GM15510 (cell line): ENCODE results near the gene TSHZ2.

Experiments used
- POLR2A ChIP-seq: IDR thresholded peaks from 3 replicates; pipeline ENCODE4 v1.6.1; 2011; ENCODE audit warnings: borderline replicate concordance; ENCODE audit not compliant: insufficient read length; ENCODE audit errors: extremely low read depth

Gene TSHZ2

DNA sequence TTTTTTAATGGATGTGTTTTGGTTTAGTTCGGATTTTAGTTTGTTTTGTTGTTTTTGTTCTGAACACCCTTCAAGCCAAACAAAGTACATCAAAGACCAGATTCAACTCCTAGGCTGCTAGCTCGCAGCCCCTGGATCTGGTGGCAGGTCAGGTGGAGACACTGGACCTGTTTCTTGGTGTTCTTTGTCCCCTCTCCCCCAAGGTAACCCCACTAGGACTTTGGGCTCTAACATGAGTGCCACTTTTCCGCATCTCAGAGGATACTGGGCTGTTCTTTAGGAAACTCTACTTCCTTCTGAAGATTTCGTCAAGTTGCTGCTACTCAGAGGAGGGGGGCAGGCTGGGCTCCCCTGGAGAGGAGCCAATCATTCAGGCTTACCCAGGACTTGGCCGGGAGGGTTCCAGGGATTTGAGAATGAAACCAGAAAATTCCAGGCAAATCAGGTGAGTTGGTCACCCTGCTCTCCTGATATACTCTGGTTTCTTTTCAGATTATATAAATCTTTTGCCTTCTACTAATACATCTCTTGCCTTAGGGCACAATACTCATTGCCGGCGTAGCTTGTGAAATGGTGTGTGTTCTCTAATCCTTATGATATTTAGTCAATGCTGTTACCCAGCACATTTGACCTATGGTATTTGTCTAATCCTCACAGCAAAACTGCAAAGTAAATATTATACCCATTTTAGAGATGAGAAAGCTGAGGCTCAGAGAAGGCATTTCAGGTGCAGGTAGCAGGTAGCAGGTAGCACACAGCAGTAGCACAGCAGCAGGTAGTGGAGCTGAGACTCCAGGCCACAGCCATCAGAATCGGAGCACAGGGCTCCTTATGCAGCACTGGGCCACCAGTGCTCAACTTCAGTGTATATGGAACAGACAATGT lies 291.6 kb downstream of the TSHZ2 start:
- no peak for TF ChIP-seq POLR2A

DNA sequence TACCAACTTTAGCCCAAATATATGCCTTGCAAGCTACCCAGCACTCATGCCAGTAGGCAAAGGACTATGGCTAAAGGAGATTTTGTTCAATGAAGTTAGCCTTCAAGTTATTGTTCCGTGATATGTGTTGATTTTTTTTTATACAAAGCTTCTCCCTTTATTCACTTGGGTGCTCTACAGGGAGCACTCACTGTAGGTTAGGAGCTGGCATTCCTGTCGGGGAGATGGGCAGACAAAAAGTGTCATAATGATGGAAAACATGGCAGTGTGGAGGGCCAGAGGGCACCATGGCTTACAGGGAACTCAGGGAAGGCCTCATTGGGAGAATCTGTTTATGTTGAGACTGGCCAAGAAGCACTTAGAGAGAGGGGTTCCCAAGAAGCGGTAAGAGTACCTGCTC lies 292.4 kb downstream of the TSHZ2 start:
- TF ChIP-seq POLR2A, result no peak

DNA sequence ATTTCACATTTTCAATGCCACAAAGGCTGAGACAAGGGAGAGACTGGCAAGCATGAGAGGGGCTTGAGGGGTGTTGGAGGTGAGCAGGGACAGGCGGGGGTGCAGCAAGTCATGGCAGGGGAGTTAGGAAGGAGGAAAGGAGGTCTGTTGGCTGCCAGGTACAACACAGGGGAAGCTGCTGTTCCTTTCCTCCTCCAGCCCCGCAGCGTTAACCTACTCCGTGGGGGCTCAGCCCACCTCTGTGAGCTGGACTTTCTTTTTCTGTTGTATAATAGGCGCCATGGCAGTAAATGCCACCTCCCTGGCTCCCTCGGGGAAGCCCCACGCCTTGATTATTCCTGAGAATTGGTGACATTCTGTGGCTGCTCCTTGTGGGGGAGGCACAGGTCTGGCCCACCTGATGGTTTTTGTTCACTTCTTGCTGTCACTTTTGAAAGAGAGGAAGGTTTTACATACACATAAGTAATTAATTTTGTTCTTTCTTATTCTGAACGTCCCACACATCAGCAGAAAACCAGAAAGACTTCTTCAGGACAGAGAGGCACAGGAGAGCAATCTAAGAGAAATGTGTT lies 293.2 kb downstream of the TSHZ2 start:
- TF ChIP-seq POLR2A, result no peak

DNA sequence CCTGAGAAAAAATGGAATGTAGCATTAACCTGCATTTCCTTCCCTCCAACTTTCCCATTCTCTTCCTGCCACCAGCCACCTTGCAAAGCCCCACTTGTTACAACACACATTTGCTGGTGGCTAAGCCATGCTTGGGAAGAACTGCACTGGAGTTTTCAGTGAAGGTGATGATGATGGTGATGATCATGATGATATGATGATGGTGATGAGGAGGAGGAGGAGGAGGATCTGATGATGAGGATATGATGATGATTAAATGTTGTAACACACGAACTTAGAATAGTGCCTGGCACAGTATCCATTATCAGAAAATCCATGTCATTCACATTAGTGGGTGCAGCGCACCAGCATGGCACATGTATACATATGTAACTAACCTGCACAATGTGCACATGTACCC lies 297.2 kb downstream of the TSHZ2 start:
- TF ChIP-seq POLR2A, result no peak

DNA sequence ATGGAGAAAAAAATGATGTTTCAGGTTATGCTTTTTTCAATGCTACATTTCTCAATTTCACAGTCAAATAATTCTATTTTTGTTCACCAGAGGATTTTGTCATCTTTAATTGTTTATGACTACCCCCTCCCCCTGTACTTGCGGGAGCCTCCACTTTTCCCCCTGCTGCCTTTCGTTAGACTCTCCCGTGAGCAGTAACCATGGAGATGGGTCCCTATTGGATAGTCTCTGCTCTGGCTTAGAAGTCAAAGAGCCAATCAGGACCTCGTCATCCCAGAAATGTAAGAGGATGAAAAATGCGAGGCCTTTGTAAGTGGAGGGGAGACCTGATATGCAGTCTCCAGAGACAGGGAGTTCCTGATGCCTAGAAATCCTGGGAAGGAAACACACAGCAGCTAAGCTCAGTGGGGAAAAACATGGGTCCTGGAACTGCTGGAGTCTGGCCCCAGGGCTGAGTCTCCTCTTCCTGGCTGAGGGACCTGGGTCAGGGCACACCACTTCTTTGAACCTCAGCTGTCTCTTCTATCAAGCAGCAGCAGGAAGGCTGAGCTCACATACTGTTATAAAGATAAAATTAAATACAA lies 298.7 kb downstream of the TSHZ2 start:
- no peak for TF ChIP-seq POLR2A

DNA sequence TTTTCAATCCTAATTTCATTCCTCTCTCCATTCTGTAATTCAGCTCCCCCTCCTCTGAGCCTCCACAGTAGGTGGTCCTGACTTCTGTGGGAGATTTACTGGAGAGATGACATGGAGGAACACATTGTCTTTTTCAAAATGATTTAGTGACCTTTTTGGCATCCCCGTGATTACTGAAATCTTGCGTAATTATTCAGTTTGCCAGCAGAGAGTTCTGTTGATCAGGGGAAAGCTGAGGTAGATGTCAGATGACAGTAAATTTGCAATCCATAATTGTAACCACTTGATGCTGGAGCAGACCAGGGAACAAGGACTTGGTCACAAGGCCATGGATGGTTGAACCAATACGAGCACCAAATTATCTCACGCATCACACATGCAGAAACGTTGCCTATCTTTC lies 302.2 kb downstream of the TSHZ2 start:
- no peak for TF ChIP-seq POLR2A

DNA sequence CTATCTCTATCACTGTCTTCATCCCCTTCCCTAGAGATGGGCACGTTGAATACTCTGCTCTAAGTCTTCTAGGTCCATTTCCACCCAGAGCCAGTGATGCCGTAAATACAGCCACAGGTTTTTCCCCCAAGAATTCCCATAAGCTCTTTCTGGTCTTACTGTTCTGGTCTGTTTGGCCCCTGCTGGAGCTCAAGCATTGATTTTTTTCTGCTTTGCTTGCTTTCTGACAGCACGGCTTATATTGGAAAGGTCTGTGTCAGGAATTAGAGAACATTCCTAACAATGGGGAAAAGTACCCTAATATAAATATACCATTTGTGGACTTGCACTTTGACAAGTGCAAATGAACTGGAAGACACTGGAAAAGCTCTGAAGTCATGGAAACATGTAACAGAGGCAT lies 302.6 kb downstream of the TSHZ2 start:
- TF ChIP-seq POLR2A, result no peak

DNA sequence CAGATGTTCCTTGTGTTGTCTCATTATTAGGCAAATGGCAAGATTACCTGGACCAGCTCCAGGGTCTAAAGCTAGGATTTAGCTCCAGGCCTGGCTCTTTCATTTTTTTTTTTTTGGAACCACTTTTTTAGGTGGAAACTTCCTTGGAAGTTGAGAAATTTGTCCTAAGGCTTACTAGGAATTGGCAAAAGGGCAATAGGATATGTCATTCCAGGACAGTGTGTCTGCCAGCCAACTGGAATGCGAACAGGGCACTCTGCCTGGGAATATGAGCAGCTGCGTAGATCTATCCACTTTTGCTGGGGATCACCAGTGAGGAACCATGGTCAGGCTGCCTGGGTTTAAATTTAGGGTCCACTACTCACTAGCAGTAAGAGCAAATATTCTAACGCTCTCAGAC lies 304.0 kb downstream of the TSHZ2 start:
- TF ChIP-seq POLR2A, result no peak

DNA sequence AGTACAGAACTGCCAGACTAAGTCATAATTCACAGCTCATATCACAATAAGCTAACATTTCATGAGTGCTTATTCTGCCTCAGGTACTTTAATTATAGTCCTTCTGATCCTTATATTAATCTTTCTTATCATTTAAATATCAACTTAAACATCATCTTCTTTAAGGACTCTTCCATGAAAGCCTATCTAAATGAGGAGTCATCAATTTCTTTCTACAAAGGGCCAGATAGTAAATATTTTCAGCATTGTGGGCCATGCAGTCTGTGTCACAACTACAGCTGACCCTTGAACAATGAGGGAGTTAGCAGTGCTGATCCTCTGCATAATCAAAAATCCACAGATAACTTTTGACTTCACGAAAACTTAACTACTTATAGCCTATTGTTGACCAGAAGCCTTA lies 306.4 kb downstream of the TSHZ2 start:
- no peak for TF ChIP-seq POLR2A

DNA sequence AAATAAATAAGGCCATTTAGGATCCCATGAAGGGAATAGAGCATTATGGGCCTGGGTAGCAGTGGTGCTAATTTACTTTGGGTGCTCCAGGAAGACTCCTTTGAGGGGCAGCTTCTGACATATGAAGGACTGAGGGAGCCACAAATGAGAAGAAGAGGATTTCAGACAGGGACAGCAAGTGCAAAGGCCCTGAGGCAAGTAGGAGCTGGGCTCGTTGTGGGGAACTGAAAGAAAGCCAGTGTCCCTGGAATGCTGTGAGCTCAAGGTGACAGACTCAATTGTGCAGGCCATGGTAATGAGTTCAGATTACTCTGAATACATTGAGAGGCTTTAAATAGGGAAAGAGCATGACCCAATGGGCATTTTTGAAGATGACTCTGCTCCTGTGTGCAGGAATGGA lies 307.6 kb downstream of the TSHZ2 start:
- no peak for TF ChIP-seq POLR2A

DNA sequence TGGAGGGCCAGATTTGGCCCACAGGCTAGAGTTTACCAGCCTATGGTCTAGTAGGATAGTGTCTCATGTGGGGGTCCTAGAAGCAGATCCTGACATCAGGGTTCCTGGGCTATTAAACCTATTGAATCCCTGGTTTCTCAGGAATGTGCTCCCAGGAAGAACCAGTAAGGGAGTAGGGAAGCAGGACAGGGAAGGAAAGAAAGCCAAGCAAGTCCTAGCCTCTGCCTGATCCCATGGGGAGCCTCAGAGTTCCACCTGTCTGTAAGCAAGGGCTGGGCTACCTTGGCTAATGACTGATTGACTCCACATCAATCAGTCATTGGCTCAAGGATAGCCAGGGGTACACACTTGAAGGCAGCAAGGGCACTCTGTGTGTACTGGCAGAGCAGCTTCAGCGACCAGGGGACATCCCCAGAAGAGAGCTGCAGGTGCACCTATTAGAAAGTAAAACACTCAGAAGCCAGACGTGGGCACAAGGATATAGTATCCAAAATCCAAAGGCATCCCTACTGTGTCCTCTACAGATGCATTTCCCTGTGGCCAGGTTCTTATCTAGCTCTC lies 309.5 kb downstream of the TSHZ2 start:
- no peak for TF ChIP-seq POLR2A

DNA sequence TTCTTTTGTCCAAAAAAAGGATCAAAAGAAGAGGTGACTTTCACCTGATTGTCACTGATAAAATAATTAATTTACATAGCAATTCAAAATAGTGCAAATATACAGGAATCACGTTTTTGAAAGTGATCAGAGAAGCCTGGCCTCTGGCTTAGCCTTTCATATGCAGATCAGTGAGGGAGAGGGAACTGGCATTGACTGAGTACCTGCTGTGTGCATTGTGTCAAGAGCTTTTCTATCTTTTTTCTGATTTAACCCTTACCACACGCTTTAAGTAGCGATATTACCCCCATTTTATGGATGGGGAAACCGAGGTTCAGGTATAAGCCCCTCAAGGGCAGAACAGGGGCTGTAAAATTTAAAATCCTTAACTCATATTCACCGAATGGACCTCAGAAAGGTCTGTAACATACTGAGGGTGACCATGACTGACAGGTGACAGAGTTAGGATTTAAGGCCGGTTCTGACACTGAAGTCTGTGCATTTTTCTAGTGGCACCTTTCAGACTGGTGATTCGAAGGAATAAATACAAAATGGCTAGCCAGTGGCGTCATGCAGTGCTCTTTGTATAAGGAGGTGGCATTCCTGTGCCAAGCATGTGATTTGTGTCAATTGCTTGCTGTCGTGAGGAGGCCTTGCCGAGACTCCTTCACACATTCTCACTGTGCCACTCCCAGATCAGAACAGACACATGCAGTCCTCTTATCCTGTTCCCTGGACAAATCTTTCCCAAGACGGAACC lies 310.2 kb downstream of the TSHZ2 start:
- TF ChIP-seq POLR2A, result no peak

DNA sequence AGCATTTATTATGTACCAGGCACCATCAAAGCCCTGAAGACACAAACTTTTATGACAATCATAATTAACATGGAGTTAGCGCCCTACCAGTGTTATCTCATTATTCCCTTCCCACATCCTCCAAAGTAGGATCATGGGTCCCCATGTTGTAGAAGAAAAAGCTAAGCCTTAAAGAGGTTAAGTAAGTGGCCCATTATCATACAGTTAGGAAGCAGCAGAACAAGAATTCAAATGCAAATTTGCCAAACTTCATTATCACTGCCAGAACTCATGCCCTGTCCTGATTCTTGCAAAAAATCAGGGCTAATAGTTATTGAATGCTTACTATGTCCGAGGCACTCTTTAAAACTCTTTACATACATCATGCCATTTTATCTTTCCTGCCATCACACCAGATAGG lies 310.9 kb downstream of the TSHZ2 start:
- TF ChIP-seq POLR2A, result no peak

DNA sequence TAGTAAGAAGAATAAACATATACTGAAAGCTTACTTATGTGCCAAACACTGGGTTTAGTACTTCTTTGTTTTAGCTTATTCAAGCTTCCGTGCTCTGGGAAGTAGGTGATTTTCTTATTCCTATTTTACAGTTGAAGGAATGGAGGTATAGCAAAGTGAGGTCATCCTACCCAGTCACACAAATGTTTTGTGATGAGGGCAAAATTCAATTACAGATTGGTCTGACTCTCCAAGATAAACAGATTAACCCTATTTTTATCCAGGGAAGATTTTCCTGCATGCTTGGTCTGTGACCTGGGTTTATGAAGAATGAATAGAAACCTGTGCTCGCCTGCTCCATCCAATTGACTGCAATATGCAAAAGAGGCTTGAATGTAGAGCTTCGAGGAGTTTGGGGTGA lies 311.4 kb downstream of the TSHZ2 start:
- no peak for TF ChIP-seq POLR2A

DNA sequence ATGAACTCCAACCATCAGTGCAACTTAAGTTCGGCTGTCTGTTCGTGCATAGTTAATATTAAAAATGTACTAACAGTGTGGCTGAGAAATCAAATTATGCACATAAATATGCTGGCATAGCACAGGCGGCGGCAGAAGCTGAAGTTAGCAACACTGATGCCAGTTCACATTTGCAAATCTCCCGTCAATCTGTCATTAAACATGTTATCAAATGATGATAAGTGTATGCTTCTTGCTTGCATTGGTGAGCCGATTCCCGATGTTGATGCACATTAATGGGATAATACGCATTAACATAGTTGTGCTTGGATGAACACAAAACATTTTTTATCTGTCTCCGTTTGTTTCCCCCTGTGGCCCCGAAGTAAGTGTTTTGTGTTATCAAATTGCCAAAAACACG lies 312.1 kb downstream of the TSHZ2 start:
- no peak for TF ChIP-seq POLR2A
